Vagina (tissue), 2 donors: ENCODE data around the gene EPHB6.

ENCODE experiments used
- CTCF ChIP-seq, 3 experiments: fragments of 450-650 bp in 2 of 3; fragments of 200-600 bp in 1 of 3; sonication (generic) in 1 of 3; IDR thresholded peaks; one replicate each; pipeline ENCODE4 v1.5.1; 2017 to 2019; ENCODE audit warnings: antibody characterized with exemption in 3 of 3, mild to moderate bottlenecking in 2 of 3, moderate library complexity in 2 of 3
- POLR2A ChIP-seq, 2 donors: fragments of 450-650 bp; IDR thresholded peaks; one replicate each; pipeline ENCODE4 v1.6.1; 2017; ENCODE audit warnings: antibody characterized with exemption in 2 of 2, mild to moderate bottlenecking in 2 of 2, moderate library complexity in 2 of 2

GRCh38 chr7:142872106-142872675 is 17.3 kb downstream of the EPHB6 start:
- TF ChIP-seq CTCF (IDR thresholded peaks at IDR 0.05) (no peak), POLR2A (IDR thresholded peaks at IDR 0.05) (no peak)
